Neural progenitor cell (in vitro differentiated cells): ENCODE data around the gene SCLT1. TPM values are rescaled to one million over a fixed set of nuclear protein-coding genes. Genes with fewer than 3 reads are reported as not detected.

Source experiments
- DNase-seq: peaks from one replicate; pipeline ENCODE4 v3.0.0-alpha.2; 2016; ENCODE audit warnings: low spot score
- H2AFZ ChIP-seq: fragments of 200-600 bp; sonication (generic); replicated peaks from 2 replicates; pipeline ENCODE4 v1.6.1; 2016; ENCODE audit warnings: antibody characterized with exemption
- H3F3A ChIP-seq: fragments of 200-600 bp; sonication (generic); 2 replicates; pipeline ENCODE4 v1.6.1; 2016; ENCODE audit warnings: antibody characterized with exemption, low read depth
- H3K27ac ChIP-seq: fragments of 200-600 bp; sonication (generic); 2 replicates; pipeline ENCODE4 v1.5.1; 2016; ENCODE audit warnings: mild to moderate bottlenecking
- H3K27me3 ChIP-seq: fragments of 200-600 bp; sonication (generic); 2 replicates; pipeline ENCODE4 v1.6.1; 2016; ENCODE audit warnings: mild to moderate bottlenecking, moderate library complexity
- H3K36me3 ChIP-seq: fragments of 200-600 bp; sonication (generic); 2 replicates; pipeline ENCODE4 v1.5.1; 2016
- H3K4me1 ChIP-seq: fragments of 200-600 bp; sonication (generic); 2 replicates; pipeline ENCODE4 v1.6.1; 2016; ENCODE audit warnings: mixed run types
- H3K4me2 ChIP-seq: fragments of 200-600 bp; sonication (generic); 2 replicates; pipeline ENCODE4 v1.6.1; 2016
- H3K4me3 ChIP-seq: fragments of 200-600 bp; sonication (generic); 2 replicates; pipeline ENCODE4 v1.5.1; 2016
- H3K79me2 ChIP-seq: fragments of 200-600 bp; sonication (generic); 2 replicates; pipeline ENCODE4 v1.6.1; 2016; ENCODE audit warnings: low read depth
- H3K9ac ChIP-seq: fragments of 200-600 bp; sonication (generic); 2 replicates; pipeline ENCODE4 v1.6.1; 2016
- H3K9me3 ChIP-seq: fragments of 200-600 bp; sonication (generic); 2 replicates; pipeline ENCODE4 v1.5.1; 2016; ENCODE audit warnings: low read depth
- H4K20me1 ChIP-seq: fragments of 200-600 bp; sonication (generic); 2 replicates; pipeline ENCODE4 v1.6.1; 2016; ENCODE audit warnings: low read depth
- H3K27ac Mint-ChIP-seq: 3 replicates; pipeline ENCODE4 v1.8.0; 2021; ENCODE audit warnings: mixed read lengths
- H3K27me3 Mint-ChIP-seq: 2 replicates; pipeline ENCODE4 v1.8.0; 2022; ENCODE audit warnings: low read depth, mild to moderate bottlenecking, inconsistent platforms, moderate library complexity, mixed read lengths; ENCODE audit not compliant: insufficient read depth
- H3K36me3 Mint-ChIP-seq: 3 replicates; pipeline ENCODE4 v1.8.0; 2021; ENCODE audit warnings: mixed read lengths
- H3K4me1 Mint-ChIP-seq: 3 replicates; pipeline ENCODE4 v1.8.0; 2021; ENCODE audit warnings: mixed read lengths
- H3K4me3 Mint-ChIP-seq: 3 replicates; pipeline ENCODE4 v1.8.0; 2021; ENCODE audit warnings: mild to moderate bottlenecking, moderate library complexity, mixed read lengths
- H3K9me3 Mint-ChIP-seq: 3 replicates; pipeline ENCODE4 v1.8.0; 2020; ENCODE audit warnings: mixed read lengths
- CTCF ChIP-seq: fragments of 200-600 bp; sonication (generic); IDR thresholded peaks from 2 replicates; pipeline ENCODE4 v1.5.1; 2017; ENCODE audit warnings: antibody characterized with exemption, mild to moderate bottlenecking
- EZH2 ChIP-seq: fragments of 200-600 bp; sonication (generic); IDR thresholded peaks from 2 replicates; pipeline ENCODE4 v1.6.1; 2017; ENCODE audit warnings: antibody characterized with exemption, mild to moderate bottlenecking, moderate library complexity
- EZH2phosphoT487 ChIP-seq: fragments of 200-600 bp; sonication (generic); IDR thresholded peaks from 2 replicates; pipeline ENCODE4 v1.6.1; 2017; ENCODE audit warnings: antibody characterized with exemption
- total RNA-seq: library from RNA; depleted of rRNA; stranded (reverse); fragments of >200 nt; gene quantifications from 2 replicates; pipeline ENCODE4 v1.2.3, GENCODE V29; 2015; ENCODE audit warnings: low replicate concordance

Gene SCLT1
- total RNA-seq, 1 donor from 2014 or later: 30.0 TPM

GRCh38 chr4:129094347-129094746 lies 1.0 kb upstream of the SCLT1 start:
- no peak overlapping the region for H3K27ac ChIP-seq
- no peak overlapping the region for H3K27ac Mint-ChIP-seq
- H3K36me3 Mint-ChIP-seq: peaks cover 3% of the 10 kb centered on the region
- H3K9ac ChIP-seq: no peak overlapping the region
- peaks cover 14% of the 10 kb centered on the region for H3F3A ChIP-seq
- no peaks in the 10 kb centered on the region for H3K36me3 ChIP-seq
- H3K27me3 Mint-ChIP-seq: no peaks in the 10 kb centered on the region
- no peak overlapping the region for H2AFZ ChIP-seq
- H3K9me3 ChIP-seq: no peaks in the 10 kb centered on the region
- peaks cover 3% of the 10 kb centered on the region for H3K9me3 Mint-ChIP-seq
- peaks cover 20% of the 10 kb centered on the region for H3K4me1 ChIP-seq
- no peak overlapping the region for H3K4me3 ChIP-seq
- H4K20me1 ChIP-seq: no peaks in the 10 kb centered on the region
- H3K79me2 ChIP-seq: peaks cover 35% of the 10 kb centered on the region
- no peak for DNase-seq
- TF ChIP-seq EZH2phosphoT487 (no peak), CTCF (no peak)
- no peaks in the 10 kb centered on the region for H3K27me3 ChIP-seq
- peaks cover 15% of the 10 kb centered on the region for H3K4me1 Mint-ChIP-seq
- H3K4me2 ChIP-seq: peak overlapping the region; percentile 83
- peak overlapping the region; percentile 36 for H3K4me3 Mint-ChIP-seq

- Mint-ChIP-seq H3K27ac (no peak overlapping the region), H3K36me3 (peaks cover 9% of the 10 kb centered on the region), H3K4me3 (no peak overlapping the region), H3K4me1 (peaks cover 14% of the 10 kb centered on the region), H3K27me3 (no peaks in the 10 kb centered on the region), H3K9me3 (peaks cover 11% of the 10 kb centered on the region)
- Histone ChIP-seq H3K36me3 (no peaks in the 10 kb centered on the region), H4K20me1 (no peaks in the 10 kb centered on the region), H3K4me2 (peak overlapping the region; percentile 83), H3F3A (peaks cover 14% of the 10 kb centered on the region), H3K4me1 (peaks cover 20% of the 10 kb centered on the region), H3K9ac (peak overlapping the region; percentile 65), H3K27me3 (no peaks in the 10 kb centered on the region), H3K4me3 (peak overlapping the region; percentile 79), H3K27ac (peak overlapping the region; percentile 84), H3K79me2 (peaks cover 50% of the 10 kb centered on the region), H3K9me3 (no peaks in the 10 kb centered on the region), H2AFZ (peak overlapping the region; percentile 89)
- DNase-seq: no peak
- TF ChIP-seq EZH2phosphoT487 (no peak), EZH2 (no peak), CTCF (no peak)
Measured at GRCh38 chr4:129092631-129093190, 628 bp downstream of the SCLT1 start.

GRCh38 chr4:129087516-129087915 lies 5.8 kb downstream of the SCLT1 start:
- Histone ChIP-seq H3K4me2 (no peak overlapping the region), H3K27me3 (no peaks in the 10 kb centered on the region), H3K4me1 (peaks cover 20% of the 10 kb centered on the region), H3F3A (peaks cover 2% of the 10 kb centered on the region), H4K20me1 (no peaks in the 10 kb centered on the region), H3K79me2 (peaks cover 90% of the 10 kb centered on the region), H3K9me3 (peaks cover 8% of the 10 kb centered on the region), H3K27ac (no peak overlapping the region), H3K9ac (no peak overlapping the region), H2AFZ (no peak overlapping the region), H3K4me3 (no peak overlapping the region), H3K36me3 (no peaks in the 10 kb centered on the region)
- DNase-seq: no peak
- Mint-ChIP-seq H3K36me3 (peaks cover 21% of the 10 kb centered on the region), H3K9me3 (peaks cover 43% of the 10 kb centered on the region), H3K4me1 (no peaks in the 10 kb centered on the region), H3K27me3 (no peaks in the 10 kb centered on the region), H3K27ac (no peak overlapping the region), H3K4me3 (no peak overlapping the region)
- TF ChIP-seq EZH2phosphoT487: no peak
- no peak for TF ChIP-seq EZH2
- TF ChIP-seq CTCF: no peak
